Liver (tissue), 9 donors: Measurements from ENCODE around the gene ANKRD11. TPM values are rescaled to one million over a fixed set of nuclear protein-coding genes. Genes with fewer than 3 reads are reported as not detected.

ENCODE experiments used
- DNase-seq: peaks from one replicate; pipeline ENCODE4 v3.0.0-alpha.2; 2017; ENCODE audit warnings: low spot score
- H3K27ac ChIP-seq, 2 donors: one replicate each; pipeline ENCODE4 v1.7.0; 2013; ENCODE audit warnings: inconsistent platforms in 2 of 2, low read length in 2 of 2, control low read depth in 1 of 2, low read depth in 1 of 2, mild to moderate bottlenecking in 1 of 2
- H3K27me3 ChIP-seq, 4 donors: one replicate each; pipeline versions ENCODE4 v1.6.1 to v1.7.0; 2013; ENCODE audit warnings: low read length in 3 of 4, inconsistent platforms in 1 of 4, mild to moderate bottlenecking in 1 of 4, moderate library complexity in 1 of 4; ENCODE audit not compliant: control insufficient read depth in 4 of 4, insufficient read depth in 4 of 4
- H3K36me3 ChIP-seq, 4 donors: one replicate each; pipeline versions ENCODE4 v1.6.1 to v1.7.0; 2013; ENCODE audit warnings: low read length in 3 of 4, mild to moderate bottlenecking in 3 of 4, low read depth in 1 of 4, moderate library complexity in 1 of 4; ENCODE audit not compliant: control insufficient read depth in 4 of 4, insufficient read depth in 3 of 4
- H3K4me1 ChIP-seq, 4 donors: one replicate each; pipeline versions ENCODE4 v1.6.1 to v1.7.0; 2013; ENCODE audit warnings: low read length in 3 of 4, mild to moderate bottlenecking in 3 of 4, moderate library complexity in 1 of 4; ENCODE audit not compliant: control insufficient read depth in 4 of 4, insufficient read depth in 4 of 4
- H3K4me3 ChIP-seq, 3 donors: one replicate each; pipeline versions ENCODE4 v1.6.1 to v1.7.0; 2013; ENCODE audit warnings: low read length in 3 of 3, control low read depth in 1 of 3, low read depth in 1 of 3, mild to moderate bottlenecking in 1 of 3
- H3K9ac ChIP-seq, 2 donors: one replicate each; pipeline ENCODE4 v1.7.0; 2013; ENCODE audit warnings: low read length in 2 of 2, mild to moderate bottlenecking in 2 of 2, moderate library complexity in 2 of 2, control low read depth in 1 of 2, low read depth in 1 of 2
- H3K9me3 ChIP-seq, 4 donors: one replicate each; pipeline versions ENCODE4 v1.6.1 to v1.7.0; 2013; ENCODE audit warnings: low read length in 3 of 4; ENCODE audit not compliant: control insufficient read depth in 4 of 4
- EGR1 ChIP-seq, 2 donors: IDR thresholded peaks; 2 replicates each; pipeline ENCODE4 v1.6.1; 2016 to 2018; ENCODE audit warnings: antibody characterized with exemption in 2 of 2, low read depth in 2 of 2
- FOXA1 ChIP-seq: IDR thresholded peaks from 2 replicates; pipeline ENCODE4 v1.6.1; 2016; ENCODE audit warnings: antibody characterized with exemption
- FOXA2 ChIP-seq: IDR thresholded peaks from 2 replicates; pipeline ENCODE4 v1.6.1; 2016; ENCODE audit warnings: antibody characterized with exemption
- GABPA ChIP-seq, 2 donors: IDR thresholded peaks in 1 of 2; conservative IDR thresholded peaks in 1 of 2; 2 replicates each; pipeline ENCODE4 v1.6.1; 2016; ENCODE audit warnings: antibody characterized with exemption in 2 of 2, mild to moderate bottlenecking in 1 of 2, moderate library complexity in 1 of 2
- HNF4A ChIP-seq, 2 donors: conservative IDR thresholded peaks; 2 replicates each; pipeline ENCODE4 v1.6.1; 2016; ENCODE audit warnings: antibody characterized with exemption in 2 of 2, mild to moderate bottlenecking in 2 of 2
- HNF4G ChIP-seq: IDR thresholded peaks from 2 replicates; pipeline ENCODE4 v1.6.1; 2016; ENCODE audit warnings: antibody characterized with exemption
- JUND ChIP-seq, 2 donors: IDR thresholded peaks; 2 replicates each; pipeline ENCODE4 v1.6.1; 2016; ENCODE audit warnings: antibody characterized with exemption in 2 of 2
- NR2F2 ChIP-seq: IDR thresholded peaks from 2 replicates; pipeline ENCODE4 v1.6.1; 2016; ENCODE audit warnings: antibody characterized with exemption
- RAD21 ChIP-seq, 2 donors: IDR thresholded peaks; 2 replicates each; pipeline ENCODE4 v1.6.1; 2016; ENCODE audit warnings: antibody characterized with exemption in 2 of 2, mild to moderate bottlenecking in 2 of 2
- RXRA ChIP-seq, 2 donors: IDR thresholded peaks; 2 replicates each; pipeline ENCODE4 v1.6.1; 2017 to 2018; ENCODE audit warnings: antibody characterized with exemption in 2 of 2, mild to moderate bottlenecking in 1 of 2
- SP1 ChIP-seq: IDR thresholded peaks from 2 replicates; pipeline ENCODE4 v1.6.1; 2018; ENCODE audit warnings: antibody characterized with exemption, mild to moderate bottlenecking
- TAF1 ChIP-seq: conservative IDR thresholded peaks from 2 replicates; pipeline ENCODE4 v1.6.1; 2016; ENCODE audit warnings: antibody characterized with exemption, mild to moderate bottlenecking
- YY1 ChIP-seq: IDR thresholded peaks from 2 replicates; pipeline ENCODE4 v1.6.1; 2016; ENCODE audit warnings: antibody characterized with exemption, mild to moderate bottlenecking
- WGBS: extraction: QIAGEN DNeasy Blood & Tissue Kit; methylation state at CpG from one replicate; pipeline ENCODE4 v1.1.7; 2013; 5-methylcytosine and 5-hydroxymethylcytosine counted together
- polyA plus RNA-seq, 2 donors: library from polyadenylated mRNA; stranded (reverse) in 1 of 2; unstranded in 1 of 2; fragments of 200-250 nt in 1 of 2; fragments of >200 nt in 1 of 2; fragmentation: Nextera tagmentation in 1 of 2; extraction: Ambion mirVana in 1 of 2; gene quantifications; one replicate each; pipeline versions ENCODE4 v1.2.1 to v1.2.3, GENCODE V29; 2013 to 2015
- total RNA-seq, 2 donors: library from RNA; depleted of rRNA; stranded (reverse); fragments of >200 nt; gene quantifications; one replicate each; pipeline ENCODE4 v1.2.3, GENCODE V29; 2014
- TF ChIP-seq, protein P1 (sequence below): fragments of 150-350 bp; IDR thresholded peaks from 2 replicates; pipeline ENCODE4 v1.5.1; 2017; ENCODE audit warnings: improper control_type of control experiment, low read depth, low read length; ENCODE audit not compliant: missing input control
- TF ChIP-seq, protein P2 (sequence below): IDR thresholded peaks from 2 replicates; pipeline ENCODE4 v1.6.1; 2016; ENCODE audit warnings: antibody characterized with exemption
- TF ChIP-seq, protein P3 (sequence below): IDR thresholded peaks from 2 replicates; pipeline ENCODE4 v1.6.1; 2016; ENCODE audit warnings: antibody characterized with exemption, mild to moderate bottlenecking
- TF ChIP-seq, protein P4 (sequence below): IDR thresholded peaks from 2 replicates; pipeline ENCODE4 v1.6.1; 2016; ENCODE audit warnings: antibody characterized with exemption
- donor health status: healthy.
- donor health status: healthy.
- donor health status: healthy.
- donor health status: healthy.
- donor health status: healthy.

Gene ANKRD11
- total and polyA plus RNA-seq, 4 donors: 16.3 to 55.1 (median 28.0) TPM

DNA sequence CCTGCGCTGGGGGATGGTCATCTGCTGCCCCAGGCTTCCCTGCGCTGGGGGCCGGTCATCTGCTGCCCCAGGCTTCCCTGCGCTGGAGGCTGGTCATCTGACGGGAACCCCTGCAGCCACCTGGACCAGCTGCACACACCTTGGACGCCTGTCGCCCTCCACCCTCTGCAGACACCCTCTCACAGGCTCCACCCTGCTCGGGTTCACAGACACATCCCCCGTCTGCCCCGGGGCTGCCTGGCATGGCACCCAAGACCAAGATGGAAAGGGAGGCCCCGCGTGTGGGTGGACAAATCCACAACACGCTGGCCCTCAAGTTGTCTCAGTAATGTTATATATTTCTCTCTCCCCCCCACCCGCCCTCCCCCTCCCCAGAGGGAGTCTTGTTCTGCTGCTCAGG, 89.6 kb downstream of the ANKRD11 start:
- no peak overlapping the region for H3K9ac ChIP-seq
- no peaks in the 10 kb centered on the region for H3K9me3 ChIP-seq
- no peak for TF ChIP-seq GABPA (IDR thresholded peaks at IDR 0.05 in 1 of 2, conservative IDR thresholded peaks at IDR 0.05 in 1 of 2)
- TF ChIP-seq, protein P1, sequence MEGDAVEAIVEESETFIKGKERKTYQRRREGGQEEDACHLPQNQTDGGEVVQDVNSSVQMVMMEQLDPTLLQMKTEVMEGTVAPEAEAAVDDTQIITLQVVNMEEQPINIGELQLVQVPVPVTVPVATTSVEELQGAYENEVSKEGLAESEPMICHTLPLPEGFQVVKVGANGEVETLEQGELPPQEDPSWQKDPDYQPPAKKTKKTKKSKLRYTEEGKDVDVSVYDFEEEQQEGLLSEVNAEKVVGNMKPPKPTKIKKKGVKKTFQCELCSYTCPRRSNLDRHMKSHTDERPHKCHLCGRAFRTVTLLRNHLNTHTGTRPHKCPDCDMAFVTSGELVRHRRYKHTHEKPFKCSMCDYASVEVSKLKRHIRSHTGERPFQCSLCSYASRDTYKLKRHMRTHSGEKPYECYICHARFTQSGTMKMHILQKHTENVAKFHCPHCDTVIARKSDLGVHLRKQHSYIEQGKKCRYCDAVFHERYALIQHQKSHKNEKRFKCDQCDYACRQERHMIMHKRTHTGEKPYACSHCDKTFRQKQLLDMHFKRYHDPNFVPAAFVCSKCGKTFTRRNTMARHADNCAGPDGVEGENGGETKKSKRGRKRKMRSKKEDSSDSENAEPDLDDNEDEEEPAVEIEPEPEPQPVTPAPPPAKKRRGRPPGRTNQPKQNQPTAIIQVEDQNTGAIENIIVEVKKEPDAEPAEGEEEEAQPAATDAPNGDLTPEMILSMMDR: no peak
- TF ChIP-seq, protein P2, sequence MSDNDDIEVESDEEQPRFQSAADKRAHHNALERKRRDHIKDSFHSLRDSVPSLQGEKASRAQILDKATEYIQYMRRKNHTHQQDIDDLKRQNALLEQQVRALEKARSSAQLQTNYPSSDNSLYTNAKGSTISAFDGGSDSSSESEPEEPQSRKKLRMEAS: no peak
- TF ChIP-seq FOXA1: no peak
- TF ChIP-seq NR2F2: no peak
- no peak for TF ChIP-seq YY1
- TF ChIP-seq HNF4A (conservative IDR thresholded peaks at IDR 0.05): no peak
- TF ChIP-seq FOXA2: no peak
- TF ChIP-seq TAF1: no peak
- H3K4me1 ChIP-seq: peaks cover 3 to 34% (median 26%) of the 10 kb centered on the region in 4 donors
- H3K27ac ChIP-seq: no peak overlapping the region
- 92% methylated on average over 13 of the region's 14 CpGs for WGBS
- no peaks in the 10 kb centered on the region for H3K27me3 ChIP-seq
- DNase-seq: no peak
- H3K4me3 ChIP-seq: no peak overlapping the region
- H3K36me3 ChIP-seq: peaks cover 0 to 2% (median 0%) of the 10 kb centered on the region in 4 donors

DNA sequence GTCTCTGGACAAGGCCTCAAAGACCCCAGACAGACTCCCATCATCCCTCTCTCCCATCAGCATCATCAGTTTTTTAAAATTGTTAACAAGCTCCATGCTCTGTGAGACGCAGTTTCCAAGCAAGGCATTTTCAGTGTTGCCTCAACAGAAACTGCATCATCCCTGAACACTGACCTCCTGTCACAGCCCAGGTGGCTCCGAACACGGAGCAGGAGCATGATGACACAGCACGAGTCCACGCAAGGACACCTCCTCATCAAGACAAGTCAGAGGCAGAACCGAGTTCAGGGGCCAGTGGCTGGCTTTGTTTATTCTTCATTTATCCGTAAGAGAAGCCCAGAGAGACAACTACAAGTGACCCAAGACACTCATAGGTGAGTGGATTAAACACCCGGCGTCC, 91.4 kb downstream of the ANKRD11 start:
- H3K27me3 ChIP-seq: no peaks in the 10 kb centered on the region
- H3K27ac ChIP-seq: no peak overlapping the region
- DNase-seq: no peak
- H3K9me3 ChIP-seq: no peaks in the 10 kb centered on the region
- peaks cover 12 to 52% (median 42%) of the 10 kb centered on the region in 4 donors for H3K4me1 ChIP-seq
- peaks cover 0 to 2% (median 0%) of the 10 kb centered on the region in 4 donors for H3K36me3 ChIP-seq
- 59% methylated on average over 9 of the region's 9 CpGs for WGBS
- TF ChIP-seq RXRA (IDR thresholded peaks at IDR 0.05) (peak in 1 of 2 donors; percentile 39), FOXA2 (no peak)
- H3K9ac ChIP-seq: no peak overlapping the region
- no peak overlapping the region for H3K4me3 ChIP-seq

DNA sequence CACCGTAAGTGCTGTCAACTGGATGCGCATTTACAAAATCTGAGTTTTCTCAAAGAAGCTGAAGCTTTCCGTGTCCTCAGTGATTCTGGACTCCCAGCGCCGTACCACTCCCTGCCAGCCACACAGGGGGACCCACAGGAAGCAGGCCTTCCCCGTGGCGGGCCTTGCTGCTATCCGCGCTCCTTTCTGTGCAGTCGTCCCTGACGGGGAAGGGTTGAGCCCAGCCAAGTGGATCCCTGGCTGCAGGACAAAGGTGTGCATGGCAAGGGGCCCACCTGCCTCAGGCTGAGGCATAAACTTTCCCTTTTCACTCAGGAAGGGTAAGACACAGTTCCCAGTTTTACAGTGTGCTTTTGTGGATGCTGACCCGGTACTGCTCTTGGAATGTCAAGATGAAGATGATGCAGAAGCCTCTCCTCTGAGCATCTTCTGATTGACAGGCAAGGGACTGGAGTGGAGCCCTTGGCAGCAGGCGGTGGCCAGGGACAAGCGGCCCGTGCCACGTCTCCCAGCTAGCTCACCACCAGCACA, 93.0 kb downstream of the ANKRD11 start:
- Histone ChIP-seq H3K4me3 (no peak overlapping the region), H3K9me3 (no peaks in the 10 kb centered on the region), H3K27ac (peak overlapping the region in 1 of 2 donors; percentile 12), H3K36me3 (no peaks in the 10 kb centered on the region), H3K9ac (no peak overlapping the region), H3K27me3 (no peaks in the 10 kb centered on the region), H3K4me1 (peaks cover 12 to 67% (median 50%) of the 10 kb centered on the region in 4 donors)
- 76% methylated on average over 16 of the region's 16 CpGs for WGBS
- no peak for DNase-seq
- TF ChIP-seq TAF1: no peak
- no peak for TF ChIP-seq EGR1 (IDR thresholded peaks at IDR 0.05; ENCODE audit: low read depth in 2 of 2)
- no peak for TF ChIP-seq FOXA1
- TF ChIP-seq GABPA (IDR thresholded peaks at IDR 0.05 in 1 of 2, conservative IDR thresholded peaks at IDR 0.05 in 1 of 2): no peak
- no peak for TF ChIP-seq HNF4G
- TF ChIP-seq, protein P2: no peak
- no peak for TF ChIP-seq YY1
- TF ChIP-seq, protein P3, sequence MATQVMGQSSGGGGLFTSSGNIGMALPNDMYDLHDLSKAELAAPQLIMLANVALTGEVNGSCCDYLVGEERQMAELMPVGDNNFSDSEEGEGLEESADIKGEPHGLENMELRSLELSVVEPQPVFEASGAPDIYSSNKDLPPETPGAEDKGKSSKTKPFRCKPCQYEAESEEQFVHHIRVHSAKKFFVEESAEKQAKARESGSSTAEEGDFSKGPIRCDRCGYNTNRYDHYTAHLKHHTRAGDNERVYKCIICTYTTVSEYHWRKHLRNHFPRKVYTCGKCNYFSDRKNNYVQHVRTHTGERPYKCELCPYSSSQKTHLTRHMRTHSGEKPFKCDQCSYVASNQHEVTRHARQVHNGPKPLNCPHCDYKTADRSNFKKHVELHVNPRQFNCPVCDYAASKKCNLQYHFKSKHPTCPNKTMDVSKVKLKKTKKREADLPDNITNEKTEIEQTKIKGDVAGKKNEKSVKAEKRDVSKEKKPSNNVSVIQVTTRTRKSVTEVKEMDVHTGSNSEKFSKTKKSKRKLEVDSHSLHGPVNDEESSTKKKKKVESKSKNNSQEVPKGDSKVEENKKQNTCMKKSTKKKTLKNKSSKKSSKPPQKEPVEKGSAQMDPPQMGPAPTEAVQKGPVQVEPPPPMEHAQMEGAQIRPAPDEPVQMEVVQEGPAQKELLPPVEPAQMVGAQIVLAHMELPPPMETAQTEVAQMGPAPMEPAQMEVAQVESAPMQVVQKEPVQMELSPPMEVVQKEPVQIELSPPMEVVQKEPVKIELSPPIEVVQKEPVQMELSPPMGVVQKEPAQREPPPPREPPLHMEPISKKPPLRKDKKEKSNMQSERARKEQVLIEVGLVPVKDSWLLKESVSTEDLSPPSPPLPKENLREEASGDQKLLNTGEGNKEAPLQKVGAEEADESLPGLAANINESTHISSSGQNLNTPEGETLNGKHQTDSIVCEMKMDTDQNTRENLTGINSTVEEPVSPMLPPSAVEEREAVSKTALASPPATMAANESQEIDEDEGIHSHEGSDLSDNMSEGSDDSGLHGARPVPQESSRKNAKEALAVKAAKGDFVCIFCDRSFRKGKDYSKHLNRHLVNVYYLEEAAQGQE: no peak
- TF ChIP-seq HNF4A (conservative IDR thresholded peaks at IDR 0.05): no peak
- TF ChIP-seq SP1: no peak
- TF ChIP-seq RAD21 (IDR thresholded peaks at IDR 0.05): no peak
- no peak for TF ChIP-seq JUND (IDR thresholded peaks at IDR 0.05)
- TF ChIP-seq, protein P1: no peak
- TF ChIP-seq, protein P4, sequence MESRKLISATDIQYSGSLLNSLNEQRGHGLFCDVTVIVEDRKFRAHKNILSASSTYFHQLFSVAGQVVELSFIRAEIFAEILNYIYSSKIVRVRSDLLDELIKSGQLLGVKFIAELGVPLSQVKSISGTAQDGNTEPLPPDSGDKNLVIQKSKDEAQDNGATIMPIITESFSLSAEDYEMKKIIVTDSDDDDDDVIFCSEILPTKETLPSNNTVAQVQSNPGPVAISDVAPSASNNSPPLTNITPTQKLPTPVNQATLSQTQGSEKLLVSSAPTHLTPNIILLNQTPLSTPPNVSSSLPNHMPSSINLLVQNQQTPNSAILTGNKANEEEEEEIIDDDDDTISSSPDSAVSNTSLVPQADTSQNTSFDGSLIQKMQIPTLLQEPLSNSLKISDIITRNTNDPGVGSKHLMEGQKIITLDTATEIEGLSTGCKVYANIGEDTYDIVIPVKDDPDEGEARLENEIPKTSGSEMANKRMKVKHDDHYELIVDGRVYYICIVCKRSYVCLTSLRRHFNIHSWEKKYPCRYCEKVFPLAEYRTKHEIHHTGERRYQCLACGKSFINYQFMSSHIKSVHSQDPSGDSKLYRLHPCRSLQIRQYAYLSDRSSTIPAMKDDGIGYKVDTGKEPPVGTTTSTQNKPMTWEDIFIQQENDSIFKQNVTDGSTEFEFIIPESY: no peak
- TF ChIP-seq RXRA (IDR thresholded peaks at IDR 0.05): no peak
- TF ChIP-seq NR2F2: no peak
- TF ChIP-seq FOXA2: no peak
